GM12872 (cell line): ENCODE data around the gene POLR2L.
A peak's percentile ranks its signal among the peaks of the same experiment; 100 is the strongest.

Experiments used
- TF ChIP-seq, protein P1 (sequence below): IDR thresholded peaks from 3 replicates; pipeline ENCODE4 v1.5.1; 2011; ENCODE audit warnings: low read depth, mild to moderate bottlenecking, low read length, moderate library complexity; ENCODE audit not compliant: insufficient read depth

The POLR2L gene

DNA sequence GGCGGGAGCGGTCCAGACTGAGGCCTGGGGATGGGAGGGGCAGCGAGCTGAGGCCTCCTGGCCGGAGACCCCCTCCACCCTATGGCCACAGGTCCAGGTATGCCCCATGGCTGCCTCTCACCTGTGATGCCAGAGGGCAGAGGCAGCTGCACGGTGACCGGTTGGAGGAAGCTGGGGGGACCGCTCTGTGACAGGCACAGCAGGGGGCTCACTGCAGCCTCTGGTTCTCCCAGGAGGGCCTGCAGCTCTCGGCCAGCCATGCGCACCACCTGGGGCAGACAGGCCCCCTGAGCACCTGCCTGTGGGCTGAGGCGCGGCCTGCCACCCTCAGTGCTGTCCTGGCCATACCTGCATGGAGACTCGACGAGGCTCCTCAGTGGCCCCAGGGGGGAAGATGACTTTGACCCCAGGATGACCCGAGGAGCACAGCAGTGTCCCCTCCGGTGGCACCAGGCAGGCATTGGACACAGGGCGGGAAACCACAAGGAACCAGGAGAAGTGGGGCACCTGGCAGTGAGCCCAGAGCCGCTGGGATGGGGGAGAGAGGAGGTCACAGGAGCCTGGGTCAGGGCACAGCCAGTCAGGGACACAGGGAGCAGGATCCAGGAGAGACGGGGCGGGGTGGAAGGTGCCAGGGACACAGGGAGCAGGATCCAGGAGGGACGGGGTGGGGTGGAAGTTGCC, 41.1 kb downstream of the POLR2L start:
- TF ChIP-seq, protein P1, sequence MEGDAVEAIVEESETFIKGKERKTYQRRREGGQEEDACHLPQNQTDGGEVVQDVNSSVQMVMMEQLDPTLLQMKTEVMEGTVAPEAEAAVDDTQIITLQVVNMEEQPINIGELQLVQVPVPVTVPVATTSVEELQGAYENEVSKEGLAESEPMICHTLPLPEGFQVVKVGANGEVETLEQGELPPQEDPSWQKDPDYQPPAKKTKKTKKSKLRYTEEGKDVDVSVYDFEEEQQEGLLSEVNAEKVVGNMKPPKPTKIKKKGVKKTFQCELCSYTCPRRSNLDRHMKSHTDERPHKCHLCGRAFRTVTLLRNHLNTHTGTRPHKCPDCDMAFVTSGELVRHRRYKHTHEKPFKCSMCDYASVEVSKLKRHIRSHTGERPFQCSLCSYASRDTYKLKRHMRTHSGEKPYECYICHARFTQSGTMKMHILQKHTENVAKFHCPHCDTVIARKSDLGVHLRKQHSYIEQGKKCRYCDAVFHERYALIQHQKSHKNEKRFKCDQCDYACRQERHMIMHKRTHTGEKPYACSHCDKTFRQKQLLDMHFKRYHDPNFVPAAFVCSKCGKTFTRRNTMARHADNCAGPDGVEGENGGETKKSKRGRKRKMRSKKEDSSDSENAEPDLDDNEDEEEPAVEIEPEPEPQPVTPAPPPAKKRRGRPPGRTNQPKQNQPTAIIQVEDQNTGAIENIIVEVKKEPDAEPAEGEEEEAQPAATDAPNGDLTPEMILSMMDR = no peak

DNA sequence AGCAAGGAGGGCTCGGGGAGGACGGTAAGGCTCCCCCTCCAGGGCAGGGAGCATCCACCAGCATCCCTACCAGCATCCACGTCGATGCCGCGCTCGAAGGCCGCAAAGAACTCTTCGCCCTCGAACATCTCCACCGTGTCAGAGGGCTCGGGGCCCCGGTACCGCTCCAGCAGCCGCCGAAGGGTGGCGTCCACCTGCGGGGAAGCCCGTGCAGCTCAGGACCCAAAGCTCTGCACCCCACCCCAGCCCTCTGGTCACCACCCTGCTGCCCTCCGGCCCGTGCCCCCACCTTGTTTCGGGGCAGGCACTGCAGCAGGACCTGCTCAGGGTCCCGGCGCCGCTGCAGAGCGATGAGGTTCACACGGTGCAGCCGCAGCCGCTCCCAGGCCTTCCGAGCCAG, 41.9 kb downstream of the POLR2L start:
- TF ChIP-seq, protein P1 = no peak

DNA sequence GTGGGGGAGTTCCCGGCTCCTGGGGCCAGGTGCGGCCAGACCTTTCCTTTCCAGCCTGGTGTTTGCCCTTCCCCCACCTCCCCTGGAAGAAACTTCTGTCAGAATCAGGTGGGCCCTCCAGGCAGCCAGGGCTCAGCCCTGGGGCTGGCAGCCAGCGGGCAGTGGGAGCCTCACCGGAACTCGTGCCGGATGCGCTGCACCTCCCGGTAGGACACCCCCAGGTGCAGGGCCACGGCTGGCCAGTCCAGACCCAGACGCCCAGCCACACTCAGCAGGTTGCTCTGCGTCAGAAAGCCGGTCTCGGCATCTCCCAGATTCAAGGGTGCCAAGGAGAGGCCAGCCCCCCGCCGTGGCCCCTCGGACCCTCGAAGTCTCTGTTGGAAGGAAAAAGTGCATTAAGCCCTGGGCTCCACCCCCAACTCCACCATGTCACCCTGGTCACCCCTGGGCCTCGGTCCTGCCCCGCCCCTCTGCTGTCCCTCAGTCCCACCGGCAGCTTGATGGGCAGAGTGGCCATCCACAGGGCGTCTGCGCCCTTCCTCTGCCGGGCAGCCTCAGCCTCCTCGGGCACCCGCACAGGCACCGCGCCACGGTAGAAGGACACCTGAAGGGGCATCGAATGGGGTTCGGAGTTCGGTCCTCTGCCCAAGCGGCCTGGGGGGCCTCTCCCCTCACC, 42.5 kb downstream of the POLR2L start:
- TF ChIP-seq, protein P1 = no peak

DNA sequence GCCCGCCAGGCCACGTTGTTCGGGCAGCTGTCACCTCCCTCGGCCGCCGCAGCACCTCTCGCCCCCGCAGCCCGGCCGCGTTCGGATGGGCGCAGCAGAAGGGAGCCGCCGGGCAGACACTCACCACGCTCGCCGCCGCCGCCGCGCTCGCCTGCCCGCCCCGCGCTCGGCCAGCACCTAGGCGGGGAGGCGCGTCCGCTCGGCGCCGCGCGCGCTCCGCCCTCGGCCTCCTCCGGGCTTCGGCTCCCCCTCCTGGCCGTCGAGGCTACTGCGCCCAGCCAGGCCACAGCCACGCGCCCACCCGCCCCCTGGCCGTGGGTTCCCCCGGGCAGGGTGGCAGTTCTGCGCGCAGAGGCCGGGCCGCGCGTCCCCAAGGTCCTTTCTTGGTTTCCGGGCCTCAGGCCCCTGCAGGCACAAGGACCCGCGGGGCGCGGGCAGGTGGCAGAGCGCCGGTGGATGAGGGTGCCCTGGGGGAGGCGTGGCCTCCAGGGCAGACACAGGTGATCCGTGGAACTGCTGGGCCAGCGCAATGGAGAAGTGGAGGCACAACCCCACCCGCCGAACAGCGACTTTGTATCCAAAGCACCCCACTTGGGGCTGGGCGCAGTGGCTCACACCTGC, 44.1 kb downstream of the POLR2L start, which contains the start of gene SLC25A22:
Gene SLC25A22 (minus strand): TSS at position 189 of the 621 bp plus-strand sequence. CDS start 3,275 bp downstream, outside the sequence.
- TF ChIP-seq, protein P1 = peak; percentile 71

DNA sequence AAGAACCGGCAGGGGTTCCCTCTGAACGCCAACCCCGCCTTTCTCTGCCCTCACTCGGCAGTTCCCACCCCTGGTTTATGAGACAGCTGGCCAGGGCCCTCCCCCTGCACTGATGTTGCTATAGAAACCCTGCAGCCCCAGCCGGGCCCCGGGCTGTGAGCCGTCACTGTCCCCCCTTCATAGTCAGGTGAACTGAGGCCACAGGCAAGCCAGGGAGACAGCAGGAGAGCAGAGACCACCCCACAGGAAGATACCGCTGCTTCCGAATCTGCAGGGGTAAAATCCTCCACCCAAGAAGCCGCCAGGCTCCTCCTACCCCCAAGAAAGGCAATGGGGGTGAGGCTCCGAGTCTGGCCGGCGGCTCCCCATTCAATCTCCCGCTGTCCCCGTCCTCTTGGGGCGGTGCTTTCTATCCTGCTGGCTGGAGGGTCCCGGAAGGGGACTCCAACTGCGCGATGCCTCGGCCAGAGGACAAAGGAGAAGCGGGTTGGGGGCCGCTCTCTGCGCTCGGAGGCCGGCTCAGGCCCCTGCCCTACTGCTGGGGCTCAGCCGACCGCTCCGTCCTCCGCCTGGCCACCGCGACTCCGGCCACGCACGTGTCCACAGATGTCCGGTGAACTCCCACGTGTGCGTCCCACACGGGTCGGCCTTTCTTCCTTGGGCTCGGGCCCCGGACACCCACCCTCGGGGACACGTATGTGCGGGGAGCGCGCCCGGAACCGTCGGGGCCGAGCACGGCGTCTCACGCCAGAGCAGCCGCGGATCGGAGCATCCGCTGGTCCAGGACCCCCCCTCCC, 44.8 kb downstream of the POLR2L start:
- TF ChIP-seq, protein P1 = no peak

DNA sequence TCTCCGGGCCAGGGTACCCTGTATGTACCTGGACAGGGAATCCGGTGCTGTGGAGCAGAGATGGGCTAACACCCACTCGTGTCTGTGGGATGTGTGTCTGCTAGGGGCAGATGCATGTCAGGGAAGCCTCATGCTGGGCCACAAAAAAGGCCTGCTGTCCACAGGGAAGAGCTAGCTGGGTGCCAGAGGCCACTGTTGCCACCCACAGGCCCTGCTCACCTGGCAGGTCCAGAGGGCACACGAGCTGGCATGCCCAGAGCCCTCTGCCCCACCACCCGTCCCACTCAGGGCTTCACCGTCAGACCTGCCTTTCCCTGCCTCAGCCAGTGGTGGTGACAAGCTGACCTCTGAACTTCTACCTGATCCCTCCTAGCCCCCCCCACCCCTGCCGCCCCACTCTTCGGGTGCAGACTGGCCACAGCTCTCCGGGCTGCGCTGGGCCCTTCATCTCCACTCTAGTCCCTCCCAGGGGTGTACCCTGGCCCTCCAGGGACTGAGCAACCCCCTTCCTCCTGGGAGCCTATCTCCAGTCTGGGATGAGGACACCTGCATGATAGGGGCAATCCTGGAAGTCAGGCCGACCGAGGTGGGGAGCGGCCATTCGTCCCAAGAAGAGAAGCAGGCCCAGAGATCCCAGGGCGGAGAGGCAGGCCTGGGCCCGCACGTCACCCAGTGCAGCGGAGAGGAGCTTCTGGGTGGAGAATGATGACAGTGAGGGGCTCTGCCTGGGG, 45.6 kb downstream of the POLR2L start:
- TF ChIP-seq, protein P1 = no peak
